AG10803 (cell line): ENCODE results near the gene TGFBR3.

Experiments used
- DNase-seq: peaks from one replicate; pipeline ENCODE4 v3.0.0; 2010; ENCODE audit warnings: low read depth
- H3K4me3 ChIP-seq: 2 replicates; pipeline ENCODE4 v1.5.1; 2011; ENCODE audit warnings: mild to moderate bottlenecking, low read length, control low read depth
- CTCF ChIP-seq: conservative IDR thresholded peaks from 2 replicates; pipeline ENCODE4 v1.5.1; 2011; ENCODE audit warnings: mild to moderate bottlenecking, low read length, control low read depth, inconsistent platforms

Gene TGFBR3

GRCh38 chr1:91759076-91759475 is 126.9 kb downstream of the TGFBR3 start:
- DNase-seq = no peak
- no peak overlapping the region for H3K4me3 ChIP-seq
- TF ChIP-seq CTCF = no peak

GRCh38 chr1:91757763-91758460 is 128.0 kb downstream of the TGFBR3 start:
- DNase-seq = peak; percentile 98

GRCh38 chr1:91755702-91756287 is 130.2 kb downstream of the TGFBR3 start:
- no peak for DNase-seq
- no peak overlapping the region for H3K4me3 ChIP-seq
- no peak for TF ChIP-seq CTCF

More at GRCh38 chr1:91757763-91758460, 128.0 kb downstream of the TGFBR3 start:
- no peak overlapping the region for H3K4me3 ChIP-seq
- no peak for TF ChIP-seq CTCF

GRCh38 chr1:91754816-91755580 is 131.0 kb downstream of the TGFBR3 start:
- H3K4me3 ChIP-seq = no peak overlapping the region
- DNase-seq = peak; percentile 94
- 0 out of 2 replicates have a peak, but pooled peaks have one; percentile 5 for TF ChIP-seq CTCF

GRCh38 chr1:91754348-91754747 is 131.6 kb downstream of the TGFBR3 start:
- DNase-seq = no peak
- H3K4me3 ChIP-seq = no peak overlapping the region
- no peak for TF ChIP-seq CTCF

- no peak overlapping the region for H3K4me3 ChIP-seq
- peak; percentile 62 for DNase-seq
- no peak for TF ChIP-seq CTCF
These were observed 132.1 kb downstream of the TGFBR3 start for GRCh38 chr1:91753878-91754277.
